NCI-H187 (cell line): ENCODE results near the gene RFXANK.
"Not testable (repeated sequence)": the region's sequence is repeated elsewhere in the genome, so short reads cannot be mapped to it uniquely, and the experiment has no call there.

Source experiments
- DNase-seq, 2 experiments: peaks; one replicate each; lab custom pipeline; 2025; lab: John Stamatoyannopoulos, UW

Gene RFXANK

DNA sequence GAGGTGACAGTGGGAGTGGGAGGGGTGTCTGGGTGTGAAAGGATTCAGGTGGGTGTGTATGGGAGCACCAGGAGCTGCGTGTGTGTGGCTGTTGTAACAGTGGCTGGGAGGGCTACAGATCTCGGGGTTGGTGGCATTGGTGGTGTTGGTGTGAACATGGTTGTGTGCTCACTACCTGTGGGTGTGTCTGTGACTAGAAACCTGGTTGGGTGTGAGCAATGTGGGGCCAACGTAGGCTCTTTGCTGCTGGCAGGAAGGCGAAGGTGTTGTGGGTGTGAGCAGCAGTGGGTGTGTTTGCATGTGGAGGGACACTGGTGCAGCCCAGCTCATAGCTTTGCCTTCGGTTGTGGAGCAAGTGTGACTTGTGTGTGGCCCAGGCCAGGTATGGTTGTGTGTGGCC lies 14.9 kb downstream of the RFXANK start:
- DNase-seq, result no peak

DNA sequence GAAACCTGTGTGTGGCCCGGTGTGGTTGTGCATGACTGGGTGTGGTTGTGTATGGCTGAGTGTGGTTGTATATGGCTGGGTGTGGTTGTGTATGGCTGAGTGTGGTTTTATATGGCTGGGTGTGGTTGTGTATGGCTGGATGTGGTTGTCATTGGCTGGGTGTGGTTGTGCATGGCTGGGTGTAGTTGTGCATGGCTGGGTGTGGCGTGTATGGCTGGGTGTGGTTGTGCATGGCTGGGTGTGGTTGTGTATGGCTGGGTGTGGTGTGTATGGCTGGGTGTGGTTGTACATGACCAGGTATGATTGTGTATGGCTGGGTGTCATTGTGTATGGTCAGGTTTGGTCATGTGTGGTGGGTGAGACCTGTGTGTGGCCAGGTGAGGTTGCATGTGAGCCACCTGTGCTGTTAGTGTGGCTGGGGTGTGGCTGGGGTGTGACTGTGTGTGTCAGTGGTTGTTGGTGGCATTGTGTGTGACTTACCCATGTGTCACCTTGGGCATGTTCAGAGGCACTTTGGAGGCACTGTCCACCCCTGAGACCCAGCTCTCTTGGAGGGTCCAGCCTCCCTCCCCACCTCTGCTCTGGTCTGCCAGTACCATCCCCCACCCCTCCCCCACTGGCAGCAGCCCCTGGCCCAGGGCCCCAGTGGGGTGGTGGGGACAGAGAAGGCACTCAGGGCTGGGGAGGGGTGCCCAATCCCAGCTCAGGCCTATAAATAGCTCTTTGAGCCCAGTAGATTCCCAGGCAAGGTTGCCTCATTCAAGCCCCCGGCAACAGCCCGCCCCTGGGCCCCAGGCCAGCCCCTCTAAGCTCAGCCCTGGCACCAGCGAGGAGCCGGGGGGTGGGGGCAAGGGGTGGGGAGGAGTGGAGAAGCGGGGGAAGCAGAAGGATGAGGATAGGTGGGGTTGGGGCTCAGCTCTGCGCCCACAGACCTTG lies 15.8 kb downstream of the RFXANK start:
- DNase-seq, result no peak

- peak in 1 of 2 experiments; percentile 8 for DNase-seq
Observed at GRCh38 chr19:19209372-19209771, 17.3 kb downstream of the RFXANK start.

- DNase-seq, result no peak
Observed at GRCh38 chr19:19211499-19212420, 19.7 kb downstream of the RFXANK start, which contains the start of gene NCAN. Gene NCAN (plus strand): TSS chr19:19211958. CDS start chr19:19216954, 4,996 bp downstream.

DNA sequence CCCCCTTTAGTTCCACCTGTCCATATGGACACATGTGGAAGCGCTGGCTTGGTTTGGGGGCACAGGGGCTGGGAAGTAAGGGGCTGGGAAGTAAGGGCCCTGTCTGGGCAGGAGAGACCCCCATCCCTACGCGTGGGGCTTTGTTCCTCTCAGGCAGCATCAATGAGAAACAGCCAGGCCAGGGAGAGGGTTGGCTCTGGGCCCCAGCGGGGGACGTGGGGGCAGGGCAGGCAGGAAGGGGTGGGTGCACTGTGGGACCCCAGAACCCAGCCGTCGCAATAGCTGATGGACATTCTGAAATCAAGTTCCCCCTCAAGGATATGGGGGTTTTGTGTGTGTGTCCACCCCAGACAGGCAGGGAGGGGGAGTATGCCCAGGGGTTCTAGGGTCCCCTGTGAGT lies 20.9 kb downstream of the RFXANK start:
- no peak for DNase-seq

GRCh38 chr19:19213426-19214158 lies 21.5 kb downstream of the RFXANK start:
- no peak for DNase-seq

GRCh38 chr19:19214159-19214490 lies 22.1 kb downstream of the RFXANK start:
- no peak for DNase-seq

- DNase-seq, result no peak
Observed at GRCh38 chr19:19214892-19215291, 22.8 kb downstream of the RFXANK start.

GRCh38 chr19:19215792-19216191 lies 23.7 kb downstream of the RFXANK start:
- DNase-seq, result no peak

GRCh38 chr19:19217099-19217498 lies 25.0 kb downstream of the RFXANK start:
- DNase-seq, result no peak

DNA sequence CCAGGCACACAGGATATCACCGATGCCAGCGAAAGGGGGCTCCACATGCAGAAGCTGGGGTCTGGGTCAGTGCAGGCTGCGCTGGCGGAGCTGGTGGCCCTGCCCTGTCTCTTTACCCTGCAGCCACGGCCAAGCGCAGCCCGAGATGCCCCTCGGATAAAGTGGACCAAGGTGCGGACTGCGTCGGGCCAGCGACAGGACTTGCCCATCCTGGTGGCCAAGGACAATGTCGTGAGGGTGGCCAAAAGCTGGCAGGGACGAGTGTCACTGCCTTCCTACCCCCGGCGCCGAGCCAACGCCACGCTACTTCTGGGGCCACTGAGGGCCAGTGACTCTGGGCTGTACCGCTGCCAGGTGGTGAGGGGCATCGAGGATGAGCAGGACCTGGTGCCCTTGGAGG lies 26.9 kb downstream of the RFXANK start:
- DNase-seq, result no peak

GRCh38 chr19:19221000-19221399 lies 28.9 kb downstream of the RFXANK start:
- DNase-seq, result not testable (repeated sequence)

DNA sequence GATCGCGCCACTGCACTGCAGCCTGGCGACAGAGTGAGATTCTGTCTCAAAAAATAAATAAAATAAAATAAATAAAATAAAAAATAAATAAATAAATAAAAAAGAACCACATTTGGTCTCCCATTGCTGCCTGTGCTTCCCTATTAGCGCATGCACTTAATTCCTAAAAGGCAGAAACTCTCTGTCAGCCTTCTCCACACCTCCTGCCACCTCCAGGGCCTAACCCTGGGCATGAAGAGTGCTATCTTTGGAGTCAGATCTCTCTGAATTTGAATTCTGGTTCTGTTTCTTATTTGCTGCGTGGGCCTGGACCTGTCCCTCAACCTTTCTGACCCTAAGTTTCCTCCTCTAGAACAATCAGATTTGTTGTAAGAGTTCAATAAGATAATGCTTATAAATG lies 31.0 kb downstream of the RFXANK start:
- no peak for DNase-seq

DNA sequence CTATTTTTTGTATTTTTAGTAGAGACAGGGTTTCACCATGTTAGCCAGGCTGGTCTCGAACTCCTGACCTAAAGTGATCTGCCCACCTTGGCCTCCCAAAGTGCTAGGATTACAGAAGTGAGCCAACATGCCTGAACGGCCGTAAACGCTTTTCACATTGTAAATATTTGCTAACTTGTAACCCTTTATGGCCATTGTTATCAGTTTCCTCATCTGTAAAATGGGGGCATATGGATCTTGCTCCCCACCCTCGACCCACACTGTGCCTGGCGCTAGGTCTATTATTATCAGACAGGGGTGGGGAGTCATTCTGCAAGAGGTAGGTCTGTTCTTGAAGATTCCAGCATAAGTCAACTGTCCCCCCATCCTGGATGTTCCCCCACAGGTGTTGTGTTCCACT lies 31.6 kb downstream of the RFXANK start:
- DNase-seq, result no peak

GRCh38 chr19:19224150-19224851 lies 32.2 kb downstream of the RFXANK start:
- DNase-seq, result no peak

GRCh38 chr19:19224852-19225494 lies 32.9 kb downstream of the RFXANK start:
- peak in 1 of 2 experiments; percentile 17 for DNase-seq

- no peak for DNase-seq
Observed at GRCh38 chr19:19226204-19226603, 34.1 kb downstream of the RFXANK start.

DNA sequence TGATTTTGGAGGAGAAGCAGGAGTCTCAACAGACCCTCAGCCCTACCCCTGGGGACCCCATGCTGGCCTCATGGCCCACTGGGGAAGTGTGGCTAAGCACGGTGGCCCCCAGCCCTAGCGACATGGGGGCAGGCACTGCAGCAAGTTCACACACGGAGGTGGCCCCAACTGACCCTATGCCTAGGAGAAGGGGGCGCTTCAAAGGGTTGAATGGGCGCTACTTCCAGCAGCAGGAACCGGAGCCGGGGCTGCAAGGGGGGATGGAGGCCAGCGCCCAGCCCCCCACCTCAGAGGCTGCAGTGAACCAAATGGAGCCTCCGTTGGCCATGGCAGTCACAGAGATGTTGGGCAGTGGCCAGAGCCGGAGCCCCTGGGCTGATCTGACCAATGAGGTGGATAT lies 34.6 kb downstream of the RFXANK start:
- DNase-seq, result no peak

GRCh38 chr19:19227217-19227616 lies 35.2 kb downstream of the RFXANK start:
- DNase-seq, result no peak

- no peak for DNase-seq
Observed at GRCh38 chr19:19229701-19230100, 37.6 kb downstream of the RFXANK start.

DNA sequence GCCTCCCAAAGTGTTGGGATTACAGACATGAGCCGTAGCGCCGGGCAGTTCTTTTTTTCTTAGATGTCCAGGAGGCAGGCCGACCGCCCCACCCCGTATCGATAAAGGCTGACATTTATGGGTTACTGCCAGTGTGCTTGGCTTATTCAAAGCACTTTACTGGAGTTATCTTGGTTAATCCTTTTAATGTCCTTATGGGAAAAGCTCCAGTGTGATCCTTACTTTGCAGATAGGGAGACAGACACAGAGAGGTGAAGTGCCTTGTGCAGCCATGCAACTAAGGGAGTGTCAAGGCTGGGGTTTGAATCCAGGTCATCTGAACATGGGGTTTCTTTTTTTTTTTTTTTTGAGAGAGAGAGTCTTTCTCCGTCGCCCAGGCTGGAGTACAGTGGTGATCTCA lies 38.9 kb downstream of the RFXANK start:
- no peak for DNase-seq
